Measurements from ENCODE around the gene PPP2R2D. TPM values are rescaled to one million over a fixed set of nuclear protein-coding genes. Genes with fewer than 3 reads are reported as not detected.

The PPP2R2D gene
- 33.8 and 35.1 TPM in 2 replicates for total RNA-seq (2021)
- long read RNA-seq, full-length matches to known transcripts = 2 of 13 reads
- long read RNA-seq, partial matches to known transcripts = 6 of 13 reads
- long read RNA-seq, other reads (novel, unspliced or antisense) = 5 of 13 reads

DNA sequence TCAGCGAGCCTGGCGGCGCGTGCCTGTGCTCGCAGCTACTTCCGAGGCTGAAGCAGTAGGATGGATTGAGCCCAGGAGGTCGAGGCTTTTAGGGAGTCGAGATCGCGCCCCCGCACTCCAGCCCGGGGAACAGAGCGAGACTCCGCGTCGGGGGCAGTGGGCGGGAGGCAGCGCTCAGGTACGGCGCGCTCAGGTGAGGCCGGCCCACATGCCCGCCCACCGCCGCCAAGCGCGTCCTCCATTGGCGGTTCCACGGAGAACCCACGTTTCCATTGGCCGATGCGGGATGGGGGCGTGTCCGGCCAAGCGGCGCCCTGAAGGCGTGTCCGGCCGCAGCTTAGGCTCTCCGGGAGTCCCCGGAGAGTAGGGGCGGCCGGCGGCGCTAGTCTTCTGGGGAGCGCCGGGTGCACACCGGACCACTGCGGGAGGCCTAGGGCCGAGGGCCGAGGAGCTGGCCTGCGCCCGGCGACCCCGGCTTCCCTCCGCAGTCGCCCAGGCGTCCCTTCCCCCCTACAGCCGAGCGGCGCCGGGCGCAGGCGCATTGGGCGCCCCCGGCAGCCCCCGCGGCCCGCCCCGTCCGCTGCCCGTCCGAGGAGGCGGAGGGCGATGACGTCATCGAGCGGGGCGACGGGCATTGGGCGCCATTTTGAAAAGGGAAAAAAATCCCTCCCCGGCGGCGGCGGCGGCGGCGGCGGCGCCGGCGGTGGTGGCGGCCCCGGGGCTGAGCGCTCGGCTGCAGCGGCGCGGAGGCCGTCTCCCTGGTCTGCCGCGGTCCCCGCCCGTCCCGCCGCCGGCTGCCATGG lies at the start of gene PPP2R2D:
TSS of gene PPP2R2D (plus strand) at position 659 of the 803 bp plus-strand sequence. CDS start at position 800, 141 bp downstream.
- Histone ChIP-seq H3K14ac (ENCODE audit: insufficient read depth, low read length) (peak within 1 kb of the TSS; percentile 95), H4K8ac (replicated peaks; ENCODE audit: insufficient read length, low read depth, low read length) (no peak within 1 kb of the TSS), H4K91ac (ENCODE audit: insufficient read length, low read depth, low read length) (no peak within 1 kb of the TSS), H3K27me3 (ENCODE audit: insufficient read depth, low read length) (no peaks in the 10 kb centered on the region; the same call in 1 of the 2 replicates), H3T11ph (ENCODE audit: low read length) (no peak within 1 kb of the TSS), H3K79me2 (ENCODE audit: insufficient read depth, low read length) (peaks cover 23% of the 10 kb centered on the region), H2BK120ac (ENCODE audit: low read depth, low read length, poor library complexity, severe bottlenecking) (no peak within 1 kb of the TSS), H3K18ac (ENCODE audit: insufficient read length, low read depth, low read length) (peak within 1 kb of the TSS; percentile 99), H3K9me3 (ENCODE audit: control insufficient read depth, low read depth, low read length) (no peaks in the 10 kb centered on the region), H3K79me1 (ENCODE audit: insufficient read depth, low read depth, low read length, poor library complexity, severe bottlenecking) (no peaks in the 10 kb centered on the region), H2BK5ac (ENCODE audit: insufficient read length, low read length) (no peak within 1 kb of the TSS), H3K4me1 (ENCODE audit: insufficient read depth, low read length) (no peaks in the 10 kb centered on the region; the same call in 1 of the 2 replicates), H2BK20ac (ENCODE audit: low read depth, low read length, poor library complexity, severe bottlenecking) (no peak within 1 kb of the TSS), H3K4ac (ENCODE audit: low read depth, low read length) (no peak within 1 kb of the TSS; the same call in 1 of the 2 replicates), H4K20me1 (ENCODE audit: control insufficient read depth, insufficient read depth, insufficient read length) (no peaks in the 10 kb centered on the region), H3K27ac (ENCODE audit: insufficient read length, low read depth, low read length) (no peak within 1 kb of the TSS), H3K4me2 (ENCODE audit: insufficient read depth, insufficient read length, low read length) (peak within 1 kb of the TSS; percentile 78), H2BK15ac (ENCODE audit: low read depth, low read length) (no peak within 1 kb of the TSS), H2BK12ac (ENCODE audit: insufficient read length, low read depth, low read length) (no peak within 1 kb of the TSS), H3K56ac (ENCODE audit: insufficient read length, low read depth, low read length) (no peak within 1 kb of the TSS), H2AFZ (ENCODE audit: low read length) (no peak within 1 kb of the TSS), H3K9ac (ENCODE audit: extremely low read depth, insufficient read length, low read length) (peak within 1 kb of the TSS; percentile 91), H2AK5ac (ENCODE audit: insufficient read length, low read length) (no peak within 1 kb of the TSS), H4K5ac (ENCODE audit: insufficient read length, low read depth, low read length) (peak within 1 kb of the TSS; percentile 21), H3K23ac (ENCODE audit: insufficient read length, low read depth, low read length) (no peak within 1 kb of the TSS), H3K23me2 (ENCODE audit: insufficient read length, low read depth, low read length, poor library complexity, severe bottlenecking) (peaks cover 9% of the 10 kb centered on the region)
- Mint-ChIP-seq H3K4me3 (peak within 1 kb of the TSS; percentile 82 to 93), H3K4me1 (peaks cover 31 to 46% of the 10 kb centered on the region in 2 experiments), H3K27me3 (ENCODE audit: low read depth) (peaks cover 18% of the 10 kb centered on the region), H3K27ac (peak within 1 kb of the TSS; percentile 82 to 95 (median 89); a peak in 6 of 7 replicates), H3K36me3 (ENCODE audit: insufficient read depth in 1 of 3, low read depth in 3 of 3) (peaks cover 5 to 17% (median 9%) of the 10 kb centered on the region in 3 experiments; a peak in 6 of 7 replicates), H3K9me3 (no peaks in the 10 kb centered on the region; a peak in 1 of 5 replicates)
- TF ChIP-seq, protein P1, sequence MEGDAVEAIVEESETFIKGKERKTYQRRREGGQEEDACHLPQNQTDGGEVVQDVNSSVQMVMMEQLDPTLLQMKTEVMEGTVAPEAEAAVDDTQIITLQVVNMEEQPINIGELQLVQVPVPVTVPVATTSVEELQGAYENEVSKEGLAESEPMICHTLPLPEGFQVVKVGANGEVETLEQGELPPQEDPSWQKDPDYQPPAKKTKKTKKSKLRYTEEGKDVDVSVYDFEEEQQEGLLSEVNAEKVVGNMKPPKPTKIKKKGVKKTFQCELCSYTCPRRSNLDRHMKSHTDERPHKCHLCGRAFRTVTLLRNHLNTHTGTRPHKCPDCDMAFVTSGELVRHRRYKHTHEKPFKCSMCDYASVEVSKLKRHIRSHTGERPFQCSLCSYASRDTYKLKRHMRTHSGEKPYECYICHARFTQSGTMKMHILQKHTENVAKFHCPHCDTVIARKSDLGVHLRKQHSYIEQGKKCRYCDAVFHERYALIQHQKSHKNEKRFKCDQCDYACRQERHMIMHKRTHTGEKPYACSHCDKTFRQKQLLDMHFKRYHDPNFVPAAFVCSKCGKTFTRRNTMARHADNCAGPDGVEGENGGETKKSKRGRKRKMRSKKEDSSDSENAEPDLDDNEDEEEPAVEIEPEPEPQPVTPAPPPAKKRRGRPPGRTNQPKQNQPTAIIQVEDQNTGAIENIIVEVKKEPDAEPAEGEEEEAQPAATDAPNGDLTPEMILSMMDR (conservative IDR thresholded peaks at IDR 0.05) = no peak
- peak; percentile 96 for DNase-seq
- no CpG with 5 or more reads among the region's 107 CpGs for WGBS (ENCODE audit: extremely low coverage, insufficient read length, low lambda C conversion rate)
